Neural cell (in vitro differentiated cells): ENCODE measurements around the gene AGBL1.

Source experiments
- CTCF ChIP-seq: fragments of 450-650 bp; IDR thresholded peaks from 2 replicates; pipeline ENCODE4 v1.5.1; 2014; ENCODE audit warnings: antibody characterized with exemption, mild to moderate bottlenecking, moderate library complexity; ENCODE audit not compliant: poor library complexity, severe bottlenecking
- EP300 ChIP-seq: fragments of 450-650 bp; conservative IDR thresholded peaks from 2 replicates; pipeline ENCODE4 v1.6.1; 2014; ENCODE audit warnings: antibody characterized with exemption, mild to moderate bottlenecking, moderate library complexity; ENCODE audit not compliant: poor library complexity, severe bottlenecking
- MXI1 ChIP-seq: fragments of 450-650 bp; conservative IDR thresholded peaks from 2 replicates; pipeline ENCODE4 v1.6.1; 2014; ENCODE audit warnings: antibody characterized with exemption, mild to moderate bottlenecking; ENCODE audit not compliant: poor library complexity, severe bottlenecking
- POLR2AphosphoS5 ChIP-seq: IDR thresholded peaks from 2 replicates; pipeline ENCODE4 v1.6.1; 2012
- REST ChIP-seq: IDR thresholded peaks from 2 replicates; pipeline ENCODE4 v1.6.1; 2012; ENCODE audit warnings: borderline replicate concordance
- TAF1 ChIP-seq: IDR thresholded peaks from 2 replicates; pipeline ENCODE4 v1.6.1; 2012; ENCODE audit warnings: low read depth

- TF ChIP-seq CTCF (no peak), EP300 (no peak), TAF1 (no peak), REST (no peak), POLR2AphosphoS5 (no peak), MXI1 (no peak)
Measured at GRCh38 chr15:86433983-86434382, 354.3 kb downstream of the AGBL1 start.
